ENCODE results near the gene LRRC25.
A peak's percentile ranks its signal among the peaks of the same experiment; 100 is the strongest.
"Not testable (repeated sequence)": the region's sequence is repeated elsewhere in the genome, so short reads cannot be mapped to it uniquely, and the experiment has no call there.

LRRC25 gene

GRCh38 chr19:18389726-18390064, 7.7 kb downstream of the LRRC25 start:
- Histone ChIP-seq H3K4me1 (ENCODE audit: insufficient read depth, low read length) (peaks cover under 1% of the 10 kb centered on the region; the same call in 1 of the 2 replicates), H3K9ac (ENCODE audit: low read depth, low read length) (no peak overlapping the region), H3K36me3 (ENCODE audit: insufficient read depth, low read length) (peaks cover 17% of the 10 kb centered on the region), H3K9me3 (ENCODE audit: control insufficient read depth, insufficient read depth, low read length) (no peaks in the 10 kb centered on the region)

GRCh38 chr19:18388960-18389725, 8.3 kb downstream of the LRRC25 start:
- H3K9me3 ChIP-seq (ENCODE audit: control insufficient read depth, insufficient read depth, low read length): no peaks in the 10 kb centered on the region
- peak overlapping the region; percentile 80; the same call in 1 of the 2 replicates for H3K9ac ChIP-seq (ENCODE audit: low read depth, low read length)
- peaks cover 3% of the 10 kb centered on the region for H3K4me1 ChIP-seq (ENCODE audit: insufficient read depth, low read length)
- peaks cover 17% of the 10 kb centered on the region for H3K36me3 ChIP-seq (ENCODE audit: insufficient read depth, low read length)

GRCh38 chr19:18388100-18388959, 9.1 kb downstream of the LRRC25 start:
- H3K4me1 ChIP-seq (ENCODE audit: insufficient read depth, low read length): peaks cover 3% of the 10 kb centered on the region
- no peaks in the 10 kb centered on the region for H3K9me3 ChIP-seq (ENCODE audit: control insufficient read depth, insufficient read depth, low read length)
- H3K36me3 ChIP-seq (ENCODE audit: insufficient read depth, low read length): peaks cover 17% of the 10 kb centered on the region
- H3K9ac ChIP-seq (ENCODE audit: low read depth, low read length): peak overlapping the region; percentile 80

- H3K36me3 ChIP-seq (ENCODE audit: insufficient read depth, low read length): peaks cover 17% of the 10 kb centered on the region
- H3K9ac ChIP-seq (ENCODE audit: low read depth, low read length): peak overlapping the region; percentile 80
- H3K9me3 ChIP-seq (ENCODE audit: control insufficient read depth, insufficient read depth, low read length): no peaks in the 10 kb centered on the region
- peaks cover 7% of the 10 kb centered on the region for H3K4me1 ChIP-seq (ENCODE audit: insufficient read depth, low read length)
Observed at GRCh38 chr19:18386543-18387271, 10.7 kb downstream of the LRRC25 start.

GRCh38 chr19:18385675-18386542, 11.5 kb downstream of the LRRC25 start, which contains the start of gene GDF15:
GDF15 (plus strand) TSS chr19:18386158; CDS start chr19:18386190, 32 bp downstream.
- Histone ChIP-seq H3K9me3 (ENCODE audit: control insufficient read depth, insufficient read depth, low read length) (no peaks in the 10 kb centered on the region), H3K4me1 (ENCODE audit: insufficient read depth, low read length) (peaks cover 7% of the 10 kb centered on the region), H3K36me3 (ENCODE audit: insufficient read depth, low read length) (peaks cover 17% of the 10 kb centered on the region), H3K9ac (ENCODE audit: low read depth, low read length) (peak within 1 kb of the TSS; percentile 80)

- Histone ChIP-seq H3K36me3 (ENCODE audit: insufficient read depth, low read length) (peaks cover 17% of the 10 kb centered on the region), H3K4me1 (ENCODE audit: insufficient read depth, low read length) (peaks cover 8% of the 10 kb centered on the region), H3K9me3 (ENCODE audit: control insufficient read depth, insufficient read depth, low read length) (no peaks in the 10 kb centered on the region), H3K9ac (ENCODE audit: low read depth, low read length) (no peak overlapping the region; the same call in 1 of the 2 replicates)
Observed at GRCh38 chr19:18385359-18385674, 12.1 kb downstream of the LRRC25 start.

GRCh38 chr19:18384775-18385174, 12.6 kb downstream of the LRRC25 start:
- Histone ChIP-seq H3K9me3 (ENCODE audit: control insufficient read depth, insufficient read depth, low read length) (no peaks in the 10 kb centered on the region), H3K36me3 (ENCODE audit: insufficient read depth, low read length) (peaks cover 17% of the 10 kb centered on the region), H3K4me1 (ENCODE audit: insufficient read depth, low read length) (peaks cover 11% of the 10 kb centered on the region), H3K9ac (ENCODE audit: low read depth, low read length) (no peak overlapping the region)

- H3K4me1 ChIP-seq (ENCODE audit: insufficient read depth, low read length): peaks cover 11% of the 10 kb centered on the region
- not testable (repeated sequence) for H3K36me3 ChIP-seq (ENCODE audit: insufficient read depth, low read length); H3K9me3 ChIP-seq (ENCODE audit: control insufficient read depth, insufficient read depth, low read length); H3K9ac ChIP-seq (ENCODE audit: low read depth, low read length)
Observed at GRCh38 chr19:18383622-18384021, 13.8 kb downstream of the LRRC25 start.

- Histone ChIP-seq H3K36me3 (ENCODE audit: insufficient read depth, low read length) (no peaks in the 10 kb centered on the region), H3K4me1 (ENCODE audit: insufficient read depth, low read length) (peaks cover 11% of the 10 kb centered on the region), H3K9ac (ENCODE audit: low read depth, low read length) (no peak overlapping the region), H3K9me3 (ENCODE audit: control insufficient read depth, insufficient read depth, low read length) (no peaks in the 10 kb centered on the region)
Observed at GRCh38 chr19:18380843-18381242, 16.6 kb downstream of the LRRC25 start.

- H3K4me1 ChIP-seq (ENCODE audit: insufficient read depth, low read length): peaks cover 11% of the 10 kb centered on the region
- no peaks in the 10 kb centered on the region for H3K9me3 ChIP-seq (ENCODE audit: control insufficient read depth, insufficient read depth, low read length)
- no peak overlapping the region for H3K9ac ChIP-seq (ENCODE audit: low read depth, low read length)
- no peaks in the 10 kb centered on the region for H3K36me3 ChIP-seq (ENCODE audit: insufficient read depth, low read length)
Observed at GRCh38 chr19:18379803-18380747, 17.3 kb downstream of the LRRC25 start.

- peaks cover 27% of the 10 kb centered on the region for H3K4me1 ChIP-seq (ENCODE audit: insufficient read depth, low read length)
Observed at GRCh38 chr19:18377026-18377425, 20.4 kb downstream of the LRRC25 start.

GRCh38 chr19:18373892-18374629, 23.4 kb downstream of the LRRC25 start:
- Histone ChIP-seq H3K9ac (ENCODE audit: low read depth, low read length) (peak overlapping the region; percentile 31), H3K4me1 (ENCODE audit: insufficient read depth, low read length) (peaks cover 24% of the 10 kb centered on the region), H3K9me3 (ENCODE audit: control insufficient read depth, insufficient read depth, low read length) (no peaks in the 10 kb centered on the region), H3K36me3 (ENCODE audit: insufficient read depth, low read length) (no peaks in the 10 kb centered on the region)

More at GRCh38 chr19:18377026-18377425, 20.4 kb downstream of the LRRC25 start:
- Histone ChIP-seq H3K9ac (ENCODE audit: low read depth, low read length) (no peak overlapping the region), H3K9me3 (ENCODE audit: control insufficient read depth, insufficient read depth, low read length) (no peaks in the 10 kb centered on the region), H3K36me3 (ENCODE audit: insufficient read depth, low read length) (no peaks in the 10 kb centered on the region)

Measured in ES-I3 (cell line).